ENCODE results near the gene GPX1. TPM values are rescaled to one million over a fixed set of nuclear protein-coding genes. Genes with fewer than 3 reads are reported as not detected.

GPX1 gene
- total RNA-seq, 2 experiments from 2014 or later, result 82.3 to 148 TPM

DNA sequence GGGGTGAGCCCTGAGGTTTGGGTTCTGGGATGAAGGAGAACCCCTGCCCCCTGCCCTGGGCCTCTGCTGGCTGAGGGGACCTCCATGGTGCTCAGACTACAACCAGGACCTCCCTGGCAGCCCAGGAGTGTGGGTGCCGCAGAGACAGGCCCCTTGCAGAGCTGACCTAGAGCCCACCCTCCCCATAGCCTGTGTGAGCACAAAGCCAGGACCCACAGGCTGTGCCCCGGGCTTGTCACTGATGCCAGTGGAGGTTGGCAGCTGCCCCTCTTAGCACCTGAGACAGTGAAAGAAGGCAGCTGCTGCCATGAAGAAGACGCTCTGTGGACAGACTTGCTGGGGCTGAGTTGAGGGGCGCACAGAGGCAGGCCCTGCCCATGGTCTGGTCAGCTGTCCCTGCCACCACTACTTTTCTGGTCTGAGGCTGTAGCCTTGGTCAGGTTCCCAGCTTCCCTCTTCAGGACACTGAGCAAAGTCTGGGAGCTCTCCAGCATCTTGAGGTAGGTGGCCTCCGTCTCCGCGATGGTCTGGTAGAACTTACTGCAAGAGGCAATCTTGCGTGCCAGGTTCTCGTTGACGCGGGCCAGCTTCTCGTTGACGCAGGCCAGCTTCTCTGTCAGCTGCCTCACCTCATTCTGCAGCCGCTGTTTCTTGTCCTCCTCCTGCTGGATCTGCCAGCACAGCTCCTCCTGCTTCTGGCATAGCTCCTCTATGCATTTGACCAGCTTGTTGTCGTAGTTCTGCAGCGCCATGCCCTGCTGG, 41.3 kb downstream of the GPX1 start:
- TF ChIP-seq, protein P1, sequence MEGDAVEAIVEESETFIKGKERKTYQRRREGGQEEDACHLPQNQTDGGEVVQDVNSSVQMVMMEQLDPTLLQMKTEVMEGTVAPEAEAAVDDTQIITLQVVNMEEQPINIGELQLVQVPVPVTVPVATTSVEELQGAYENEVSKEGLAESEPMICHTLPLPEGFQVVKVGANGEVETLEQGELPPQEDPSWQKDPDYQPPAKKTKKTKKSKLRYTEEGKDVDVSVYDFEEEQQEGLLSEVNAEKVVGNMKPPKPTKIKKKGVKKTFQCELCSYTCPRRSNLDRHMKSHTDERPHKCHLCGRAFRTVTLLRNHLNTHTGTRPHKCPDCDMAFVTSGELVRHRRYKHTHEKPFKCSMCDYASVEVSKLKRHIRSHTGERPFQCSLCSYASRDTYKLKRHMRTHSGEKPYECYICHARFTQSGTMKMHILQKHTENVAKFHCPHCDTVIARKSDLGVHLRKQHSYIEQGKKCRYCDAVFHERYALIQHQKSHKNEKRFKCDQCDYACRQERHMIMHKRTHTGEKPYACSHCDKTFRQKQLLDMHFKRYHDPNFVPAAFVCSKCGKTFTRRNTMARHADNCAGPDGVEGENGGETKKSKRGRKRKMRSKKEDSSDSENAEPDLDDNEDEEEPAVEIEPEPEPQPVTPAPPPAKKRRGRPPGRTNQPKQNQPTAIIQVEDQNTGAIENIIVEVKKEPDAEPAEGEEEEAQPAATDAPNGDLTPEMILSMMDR (conservative IDR thresholded peaks at IDR 0.05; ENCODE audit: low read length), result no peak
- TF ChIP-seq EZH2phosphoT487 (IDR thresholded peaks at IDR 0.05; ENCODE audit: borderline replicate concordance, low read depth, low read length), result no peak
- H2AFZ ChIP-seq (ENCODE audit: low read length), result no peak overlapping the region
- ChIA-PET POLR2A (no interaction called here), CTCF (ENCODE audit: unreplicated experiment) (no interaction called here)
- H3K4me2 ChIP-seq (ENCODE audit: low read length), result no peak overlapping the region
- DNase-seq (ENCODE audit: low spot score), result no peak
- H3K36me3 ChIP-seq (ENCODE audit: insufficient read depth, low read length), result peaks cover 80% of the 10 kb centered on the region
- no peaks in the 10 kb centered on the region for H4K20me1 ChIP-seq (ENCODE audit: insufficient read depth, low read length)
- no peaks in the 10 kb centered on the region for H3K9me3 ChIP-seq (ENCODE audit: low read length)
- H3K9me2 ChIP-seq (ENCODE audit: insufficient read depth, low read length), result no peaks in the 10 kb centered on the region
- intact Hi-C loops (cut with micrococcal nuclease; ENCODE audit: unreplicated experiment), result no loop called here
- no peaks in the 10 kb centered on the region for H3K4me1 ChIP-seq (ENCODE audit: insufficient read depth, low read length, poor library complexity, severe bottlenecking)
- no TSS peak for BruUV-seq (replicated peaks)
- no peak overlapping the region for H3K27ac ChIP-seq (ENCODE audit: low read depth, low read length, poor library complexity, severe bottlenecking)
- H3K4me3 ChIP-seq (ENCODE audit: low read depth, low read length, poor library complexity, severe bottlenecking), result no peak overlapping the region
- no peaks in the 10 kb centered on the region for H3K79me2 ChIP-seq (ENCODE audit: insufficient read depth, low read depth, low read length)

DNA sequence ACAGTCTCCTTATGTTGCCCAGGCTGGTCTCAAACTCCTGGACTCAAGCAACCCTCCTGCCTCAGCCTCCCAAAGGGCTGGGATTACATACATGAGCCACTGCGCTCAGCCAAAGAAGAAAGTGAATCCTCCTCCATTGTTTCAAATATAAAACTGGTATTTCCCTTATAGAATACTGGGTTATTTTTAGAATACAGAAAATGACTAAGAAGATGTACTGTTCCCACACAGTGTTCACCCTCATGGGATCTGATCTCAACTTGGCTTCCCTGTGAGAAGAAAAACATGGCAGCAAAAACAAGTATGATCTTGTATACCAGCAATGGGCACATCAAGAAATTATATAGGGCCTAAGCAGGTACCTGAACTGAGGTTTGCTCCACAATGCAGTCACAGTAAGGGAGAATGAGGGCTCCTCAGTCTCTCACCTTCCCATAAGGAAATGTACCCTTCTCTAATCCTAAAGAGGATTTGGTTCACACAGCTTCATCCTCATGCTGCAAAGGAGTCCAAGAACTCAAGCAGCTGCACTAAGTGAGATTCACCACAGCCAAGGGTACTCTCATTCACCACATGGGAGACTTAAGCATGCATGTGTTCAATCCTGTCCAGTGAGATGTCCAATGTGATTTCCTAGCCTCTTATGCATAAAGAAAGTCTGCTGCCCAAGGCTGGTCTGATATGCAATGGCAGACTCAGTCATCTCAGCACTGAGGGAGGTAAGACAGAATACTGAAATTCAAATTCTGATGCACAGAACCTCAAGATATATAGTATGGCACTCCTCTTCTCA, 44.1 kb downstream of the GPX1 start:
- Histone ChIP-seq H3K4me1 (ENCODE audit: insufficient read depth, low read length, poor library complexity, severe bottlenecking) (no peaks in the 10 kb centered on the region), H3K9me2 (ENCODE audit: insufficient read depth, low read length) (no peaks in the 10 kb centered on the region), H3K9me3 (ENCODE audit: low read length) (no peaks in the 10 kb centered on the region), H3K79me2 (ENCODE audit: insufficient read depth, low read depth, low read length) (no peaks in the 10 kb centered on the region), H3K4me3 (ENCODE audit: low read depth, low read length, poor library complexity, severe bottlenecking) (no peak overlapping the region), H4K20me1 (ENCODE audit: insufficient read depth, low read length) (no peaks in the 10 kb centered on the region), H3K36me3 (ENCODE audit: insufficient read depth, low read length) (peaks cover 76% of the 10 kb centered on the region), H2AFZ (ENCODE audit: low read length) (no peak overlapping the region), H3K4me2 (ENCODE audit: low read length) (no peak overlapping the region), H3K27ac (ENCODE audit: low read depth, low read length, poor library complexity, severe bottlenecking) (no peak overlapping the region)
- ChIA-PET CTCF (ENCODE audit: unreplicated experiment) (no interaction called here), POLR2A (interaction anchor here (0.6 kb wide), 1 partner anchor 272 kb away, joined by 3 read pairs; no protein-coding TSS in a partner anchor)
- no TSS peak for BruUV-seq (replicated peaks)
- intact Hi-C loops (cut with micrococcal nuclease; ENCODE audit: unreplicated experiment), result no loop called here
- DNase-seq (ENCODE audit: low spot score), result no peak
- TF ChIP-seq, protein P1 (conservative IDR thresholded peaks at IDR 0.05; ENCODE audit: low read length), result no peak
- no peak for TF ChIP-seq EZH2phosphoT487 (IDR thresholded peaks at IDR 0.05; ENCODE audit: borderline replicate concordance, low read depth, low read length)

DNA sequence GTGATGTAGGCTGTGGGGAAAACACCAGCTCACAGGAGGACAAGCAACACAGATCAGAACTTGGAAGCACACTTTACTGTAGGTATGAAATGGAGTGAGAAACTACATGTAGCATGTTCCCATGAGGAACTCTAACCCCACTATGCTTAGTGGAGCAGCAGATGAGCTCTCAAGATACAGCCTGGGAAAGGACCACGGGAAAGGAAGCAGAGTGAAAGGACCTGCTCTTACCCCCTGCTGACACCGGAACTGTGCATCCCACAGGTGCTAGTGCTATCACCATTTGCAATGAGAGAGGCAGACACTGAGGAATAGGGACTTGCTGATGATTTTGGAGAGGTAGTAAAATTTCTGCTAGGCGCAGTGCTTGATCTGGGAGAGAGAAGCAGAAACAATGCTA, 46.9 kb downstream of the GPX1 start:
- DNase-seq (ENCODE audit: low spot score), result no peak
- POLR2A ChIA-PET, result no interaction called here
- BruUV-seq (replicated peaks), result no TSS peak
- TF ChIP-seq, protein P1 (conservative IDR thresholded peaks at IDR 0.05; ENCODE audit: low read length), result no peak
- no peak for TF ChIP-seq EZH2phosphoT487 (IDR thresholded peaks at IDR 0.05; ENCODE audit: borderline replicate concordance, low read depth, low read length)
- H3K9me2 ChIP-seq (ENCODE audit: insufficient read depth, low read length), result no peaks in the 10 kb centered on the region
- CTCF ChIA-PET (ENCODE audit: unreplicated experiment), result no interaction called here
- no peaks in the 10 kb centered on the region for H3K9me3 ChIP-seq (ENCODE audit: low read length)
- no peaks in the 10 kb centered on the region for H3K4me1 ChIP-seq (ENCODE audit: insufficient read depth, low read length, poor library complexity, severe bottlenecking)
- H3K4me3 ChIP-seq (ENCODE audit: low read depth, low read length, poor library complexity, severe bottlenecking), result no peak overlapping the region
- no peak overlapping the region for H2AFZ ChIP-seq (ENCODE audit: low read length)
- H4K20me1 ChIP-seq (ENCODE audit: insufficient read depth, low read length), result no peaks in the 10 kb centered on the region
- no peaks in the 10 kb centered on the region for H3K79me2 ChIP-seq (ENCODE audit: insufficient read depth, low read depth, low read length)
- H3K36me3 ChIP-seq (ENCODE audit: insufficient read depth, low read length), result peaks cover 76% of the 10 kb centered on the region
- no peak overlapping the region for H3K4me2 ChIP-seq (ENCODE audit: low read length)
- intact Hi-C loops (cut with micrococcal nuclease; ENCODE audit: unreplicated experiment), result no loop called here
- H3K27ac ChIP-seq (ENCODE audit: low read depth, low read length, poor library complexity, severe bottlenecking), result no peak overlapping the region
